Right lobe of liver (tissue), 4 donors: ENCODE measurements around the gene AAK1.

Experiments
- CTCF ChIP-seq, 4 donors: fragments of 200-600 bp in 3 of 4; fragments of 450-650 bp in 1 of 4; IDR thresholded peaks; one replicate each; pipeline versions ENCODE4 v1.5.1 to v1.8.0; 2016 to 2022; ENCODE audit warnings: antibody characterized with exemption in 4 of 4, mild to moderate bottlenecking in 2 of 4
- POLR2A ChIP-seq: fragments of 450-650 bp; IDR thresholded peaks from one replicate; pipeline ENCODE4 v1.6.1; 2017; ENCODE audit warnings: antibody characterized with exemption, mild to moderate bottlenecking
- donor health status: DM: no; HTN: no; CAD: no.
- donor health status: DM: no; HTN: no; CAD: no.
- donor health status: DM: no; HTN: yes; CAD: no.

GRCh38 chr2:69617744-69618143, 25.8 kb downstream of the AAK1 start:
- no peak for TF ChIP-seq CTCF (IDR thresholded peaks at IDR 0.05)
- no peak for TF ChIP-seq POLR2A
